ENCODE results near the gene TNIK.

DNA sequence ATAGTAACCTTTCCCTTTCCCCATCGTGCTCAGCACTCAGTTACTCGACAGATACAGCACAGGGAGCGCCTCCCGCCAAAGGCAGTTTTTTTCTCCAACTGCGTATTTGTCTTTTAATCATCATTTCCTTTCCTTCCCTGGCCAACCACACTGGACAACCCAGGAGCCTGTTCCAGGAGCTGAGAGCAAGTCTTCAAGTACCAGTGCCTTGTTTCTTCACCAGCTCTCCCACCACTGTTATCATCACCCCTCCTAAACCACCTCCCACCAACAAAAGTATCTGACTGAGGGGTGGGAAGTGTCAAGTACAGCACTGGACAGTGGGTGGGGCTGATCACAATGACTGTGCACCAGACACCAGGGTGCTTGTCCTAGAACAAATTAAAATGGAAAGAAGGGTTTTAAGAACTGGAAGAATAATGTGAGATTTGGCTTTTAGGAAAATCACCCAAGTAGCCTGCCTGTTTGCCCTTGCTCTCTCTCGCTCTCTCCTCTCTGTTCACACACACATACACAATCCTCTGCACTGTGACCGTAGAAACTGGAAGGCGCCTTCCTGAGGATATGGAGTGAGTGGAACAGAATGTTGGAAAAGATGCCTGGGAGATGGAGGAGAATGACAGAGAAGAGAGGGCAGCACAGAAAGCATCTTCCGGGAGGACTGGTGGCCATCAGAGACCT is 126.3 kb downstream of the TNIK start:
- TF ChIP-seq CTCF (IDR thresholded peaks at IDR 0.05) (no peak), POLR2AphosphoS5 (IDR thresholded peaks at IDR 0.05) (no peak), POLR2A (IDR thresholded peaks at IDR 0.05) (no peak), EP300 (IDR thresholded peaks at IDR 0.05) (no peak)

All from stomach (tissue), 4 donors.